Measurements from ENCODE around the gene GCLC. TPM values are rescaled to one million over a fixed set of nuclear protein-coding genes. Genes with fewer than 3 reads are reported as not detected.
"Not testable (repeated sequence)": the region's sequence is repeated elsewhere in the genome, so short reads cannot be mapped to it uniquely, and the experiment has no call there.

Gene GCLC
- 11.9 TPM for polyA plus RNA-seq (2013, experiment 1 of 2; ENCODE audit: insufficient read length)
- polyA plus RNA-seq (2013, experiment 2 of 2; ENCODE audit: insufficient read length), result 12.7 TPM

- peak; percentile 96 for DNase-seq
Measured at GRCh38 chr6:53544470-53545308, at the start of gene GCLC. Gene GCLC, minus strand, starts transcription at chr6:53545101. Its CDS starts 456 bp downstream, at chr6:53544645.

- DNase-seq, result no peak
Measured at GRCh38 chr6:53594596-53594995, 49.7 kb upstream of the GCLC start.

DNA sequence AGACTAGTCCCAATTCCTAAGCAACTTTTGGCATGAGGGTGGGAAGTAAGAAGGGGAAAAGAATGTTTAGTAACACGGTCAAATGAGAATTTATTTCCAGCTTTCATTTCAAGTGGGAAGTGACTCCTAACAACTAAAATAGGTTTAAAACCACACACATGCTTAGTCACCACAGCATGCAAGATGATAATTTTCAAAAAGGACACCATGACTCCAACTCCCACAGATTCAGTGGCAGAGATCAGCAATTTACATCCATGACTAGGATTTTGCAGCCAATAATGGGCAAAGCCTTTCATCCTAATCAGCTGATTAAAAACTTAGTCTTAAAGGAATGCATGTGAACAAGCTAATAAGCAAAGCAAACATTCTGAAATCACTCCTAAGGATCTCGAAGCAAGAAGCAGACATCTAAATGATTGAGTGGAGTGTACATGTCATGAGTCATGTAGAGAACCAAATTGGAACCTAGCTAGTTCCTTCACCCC, 48.1 kb upstream of the GCLC start:
- DNase-seq, result peak; percentile 83

DNA sequence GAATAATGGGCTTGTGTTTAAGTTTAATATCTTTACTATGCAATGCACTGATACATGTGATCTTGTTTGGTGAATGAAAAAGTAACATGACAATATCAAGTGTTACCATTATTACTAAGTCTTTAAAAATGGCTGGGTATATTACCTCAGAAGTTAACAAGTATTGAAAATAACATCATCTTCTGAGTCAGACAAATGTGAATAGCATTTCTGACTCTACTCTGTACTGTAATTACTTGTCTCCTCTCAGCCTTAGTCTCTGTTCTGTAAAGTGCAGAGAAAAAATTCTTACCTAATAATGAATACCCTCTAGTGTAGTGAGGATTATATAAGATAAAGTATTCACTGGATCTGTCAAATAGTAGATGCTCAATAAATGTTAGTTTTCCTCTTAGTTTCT, 47.0 kb upstream of the GCLC start:
- no peak for DNase-seq

DNA sequence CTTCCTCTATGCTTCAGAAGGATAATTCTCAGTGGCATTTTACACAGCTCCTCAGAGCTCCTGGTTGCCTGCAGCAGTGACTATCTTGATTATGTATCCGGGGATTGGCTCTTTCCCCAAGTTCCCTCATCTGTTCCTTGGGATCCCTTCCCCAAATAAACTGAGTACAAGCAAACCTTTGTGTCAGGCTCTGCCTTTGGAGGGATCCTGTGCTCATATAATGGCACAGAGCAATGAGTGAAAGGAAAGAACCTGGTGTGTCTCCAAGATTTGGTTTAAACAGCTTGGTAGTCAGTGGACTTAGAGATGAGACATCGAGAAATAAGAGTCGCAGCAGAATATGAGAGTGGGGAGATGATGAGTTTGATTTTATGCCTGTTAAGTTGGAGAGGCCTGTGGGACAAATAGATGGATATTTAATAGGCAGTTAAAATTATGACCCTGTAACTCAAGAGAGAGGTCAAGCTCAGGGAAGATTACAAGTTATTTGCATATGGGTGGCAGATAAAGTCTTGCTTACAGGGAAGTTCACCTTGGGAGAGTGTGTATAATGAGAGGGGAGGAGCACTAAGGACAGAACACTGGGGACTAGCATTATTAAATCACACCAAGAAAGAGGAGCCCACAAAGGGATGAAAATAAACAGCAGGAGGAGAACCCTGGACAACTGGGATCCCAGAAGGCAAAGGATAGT, 44.1 kb upstream of the GCLC start:
- no peak for DNase-seq

DNA sequence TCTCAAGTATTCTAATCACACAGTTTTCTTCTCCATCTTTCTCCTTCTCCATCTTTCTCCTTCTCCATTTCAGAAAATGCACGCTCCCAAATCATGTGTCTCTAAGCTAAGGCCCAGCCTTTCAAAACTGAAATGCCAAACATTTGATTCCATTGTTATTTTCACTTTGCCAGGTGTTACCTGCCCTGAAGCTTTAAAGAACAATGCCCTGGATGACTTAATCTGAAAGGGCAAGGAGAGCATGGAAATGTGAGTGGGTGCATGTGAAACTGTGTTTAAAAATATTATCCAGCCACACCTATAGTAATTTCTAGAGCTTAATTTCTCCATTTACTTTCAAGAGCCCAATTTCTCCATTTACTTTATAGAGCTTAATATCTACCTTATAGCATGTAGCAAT, 42.4 kb upstream of the GCLC start:
- no peak for DNase-seq

DNA sequence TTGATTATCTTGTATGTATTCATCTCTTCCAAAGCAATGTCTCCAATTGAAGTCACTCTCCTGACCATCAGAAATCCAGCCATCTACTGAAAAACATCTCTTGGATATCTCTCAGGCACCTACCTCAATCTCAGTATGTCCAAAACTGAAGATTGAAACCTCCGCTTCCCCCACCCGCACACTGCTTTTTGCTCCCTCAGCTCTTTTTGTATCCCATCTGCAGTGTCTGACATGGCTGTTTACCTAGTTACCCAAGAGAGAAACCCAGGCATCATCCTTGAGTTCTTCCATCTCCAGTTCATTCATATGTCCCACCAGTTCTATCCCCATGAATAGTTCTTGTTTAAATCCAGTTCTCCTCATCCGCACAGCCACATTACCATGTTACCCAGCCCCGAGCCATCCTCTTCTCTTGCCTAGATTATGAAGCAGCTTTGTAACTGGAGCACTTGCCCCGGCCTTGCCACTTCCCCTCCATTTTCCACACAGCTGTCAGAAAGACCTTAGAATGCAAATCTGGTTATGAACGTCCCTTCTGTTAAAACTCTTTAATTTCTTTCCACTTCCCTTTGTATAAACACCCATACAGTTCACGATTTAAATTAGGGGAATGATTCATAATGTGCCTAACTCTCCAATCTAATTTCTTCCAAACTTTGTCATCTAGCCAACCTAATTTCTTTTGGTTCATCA, 40.5 kb upstream of the GCLC start:
- DNase-seq, result no peak

DNA sequence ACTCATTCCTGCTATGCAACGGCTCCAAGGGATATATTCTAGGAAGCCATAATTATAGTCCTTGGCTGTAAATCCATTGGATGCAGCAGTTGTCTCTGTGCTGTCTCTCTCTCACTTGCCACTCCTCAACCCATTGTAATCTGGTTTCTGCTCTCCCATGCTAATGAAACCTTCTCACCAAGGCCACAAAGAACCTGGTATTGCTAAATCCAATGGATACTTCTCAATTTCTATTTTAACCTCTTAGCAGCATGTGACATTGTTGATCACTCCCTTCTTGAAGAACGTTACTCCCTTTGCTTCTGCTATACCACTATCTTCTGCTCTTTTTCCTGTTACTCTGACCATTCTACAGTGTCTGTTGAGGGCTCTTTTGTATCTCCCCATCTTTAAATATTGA, 39.8 kb upstream of the GCLC start:
- no peak for DNase-seq

- no peak for DNase-seq
Measured at GRCh38 chr6:53583451-53583850, 38.5 kb upstream of the GCLC start.

GRCh38 chr6:53582963-53583362, 38.1 kb upstream of the GCLC start:
- DNase-seq, result peak; percentile 27

- DNase-seq, result peak; percentile 14
Measured at GRCh38 chr6:53581856-53582255, 37.0 kb upstream of the GCLC start.

- DNase-seq, result peak; percentile 65
Measured at GRCh38 chr6:53581173-53581773, 36.4 kb upstream of the GCLC start.

GRCh38 chr6:53579338-53579737, 34.4 kb upstream of the GCLC start:
- DNase-seq, result no peak

- no peak for DNase-seq
Measured at GRCh38 chr6:53578371-53578770, 33.5 kb upstream of the GCLC start.

DNA sequence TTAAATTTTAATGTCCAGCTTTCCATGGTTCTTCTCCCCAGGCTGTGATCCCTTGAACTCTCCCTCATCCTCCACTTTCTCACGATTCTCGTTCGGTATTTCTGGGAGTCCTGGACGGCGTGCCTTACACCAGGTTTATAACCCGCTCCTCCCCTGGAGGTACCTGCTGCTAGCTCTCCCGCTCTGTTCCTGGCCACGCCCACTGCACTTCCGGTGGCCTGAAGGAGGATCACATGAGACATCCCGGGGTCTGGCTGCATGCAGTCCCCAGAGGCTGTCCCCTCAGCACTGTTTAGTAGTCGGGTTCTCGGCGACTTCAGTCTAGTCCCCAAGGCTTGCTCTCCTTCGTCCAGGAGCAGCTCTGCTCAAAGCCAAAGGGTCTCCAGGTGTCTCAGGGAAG, 28.4 kb upstream of the GCLC start:
- no peak for DNase-seq

DNA sequence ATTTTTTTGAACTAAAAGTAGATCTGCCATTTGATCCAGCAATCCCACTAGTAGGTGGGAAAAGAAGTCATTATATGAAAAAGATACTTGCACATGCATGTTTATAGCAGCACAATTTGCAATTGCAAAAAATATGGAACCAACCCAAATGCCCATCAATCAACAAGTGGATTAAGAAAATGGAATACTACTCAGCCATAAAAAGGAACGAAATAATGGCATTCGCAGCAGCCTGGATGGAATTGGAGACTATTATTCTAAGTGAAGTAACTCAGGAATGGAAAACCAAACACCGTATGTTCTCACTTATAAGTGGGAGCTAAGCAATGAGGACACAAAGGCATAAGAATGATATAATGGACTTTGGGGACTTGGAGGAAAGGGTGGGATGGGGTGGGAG, 27.5 kb upstream of the GCLC start:
- DNase-seq, result not testable (repeated sequence)

GRCh38 chr6:53568776-53569616, 24.1 kb upstream of the GCLC start:
- DNase-seq, result no peak

GRCh38 chr6:53567701-53568100, 22.8 kb upstream of the GCLC start:
- no peak for DNase-seq

GRCh38 chr6:53566755-53567154, 21.9 kb upstream of the GCLC start:
- no peak for DNase-seq

- DNase-seq, result no peak
Measured at GRCh38 chr6:53565886-53566285, 21.0 kb upstream of the GCLC start.

- no peak for DNase-seq
Measured at GRCh38 chr6:53564401-53565065, 19.6 kb upstream of the GCLC start.
